ENCODE measurements around the gene SPRING1.

DNA sequence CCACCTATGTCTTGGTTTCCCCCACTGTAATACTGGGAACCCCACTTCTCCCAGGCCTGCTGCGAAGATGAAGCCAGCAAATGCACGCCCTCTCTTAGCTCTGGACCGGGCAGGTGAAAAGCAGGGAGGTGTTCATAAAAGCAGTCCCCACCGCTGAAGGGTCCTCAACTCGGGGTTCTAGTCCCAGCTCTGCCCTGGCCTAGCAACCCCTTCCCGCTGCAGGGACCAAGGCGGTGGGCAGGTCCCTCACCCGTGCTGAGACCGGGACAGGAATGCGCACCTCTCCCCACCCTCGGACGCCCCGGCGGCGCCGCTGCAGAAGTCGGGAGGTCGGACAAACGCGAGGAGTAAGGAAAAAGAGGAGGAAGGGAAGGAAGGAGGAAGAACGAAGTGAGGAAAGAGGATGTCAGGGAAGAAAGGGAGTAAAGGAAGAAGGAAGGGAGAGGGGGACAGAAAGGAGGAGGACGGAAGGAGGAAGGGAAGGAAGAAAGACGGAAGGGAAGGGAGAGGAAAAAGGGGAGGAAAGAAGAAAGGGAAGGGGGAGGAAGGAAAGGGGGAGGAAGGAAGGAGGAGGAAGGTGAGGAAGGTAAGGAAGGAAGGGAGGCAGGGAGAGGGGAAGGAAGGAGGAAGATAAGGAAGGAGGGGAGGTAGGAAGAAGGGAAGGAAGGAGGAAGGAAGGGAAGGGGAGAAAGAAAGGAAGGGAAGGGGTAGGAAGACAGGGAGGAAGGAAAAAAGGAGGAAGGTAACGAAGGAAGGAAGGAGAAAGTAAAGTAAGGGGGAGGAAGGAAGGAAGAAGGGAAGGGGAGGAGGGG lies 701 bp downstream of the SPRING1 start:
- TF ChIP-seq, protein P1, sequence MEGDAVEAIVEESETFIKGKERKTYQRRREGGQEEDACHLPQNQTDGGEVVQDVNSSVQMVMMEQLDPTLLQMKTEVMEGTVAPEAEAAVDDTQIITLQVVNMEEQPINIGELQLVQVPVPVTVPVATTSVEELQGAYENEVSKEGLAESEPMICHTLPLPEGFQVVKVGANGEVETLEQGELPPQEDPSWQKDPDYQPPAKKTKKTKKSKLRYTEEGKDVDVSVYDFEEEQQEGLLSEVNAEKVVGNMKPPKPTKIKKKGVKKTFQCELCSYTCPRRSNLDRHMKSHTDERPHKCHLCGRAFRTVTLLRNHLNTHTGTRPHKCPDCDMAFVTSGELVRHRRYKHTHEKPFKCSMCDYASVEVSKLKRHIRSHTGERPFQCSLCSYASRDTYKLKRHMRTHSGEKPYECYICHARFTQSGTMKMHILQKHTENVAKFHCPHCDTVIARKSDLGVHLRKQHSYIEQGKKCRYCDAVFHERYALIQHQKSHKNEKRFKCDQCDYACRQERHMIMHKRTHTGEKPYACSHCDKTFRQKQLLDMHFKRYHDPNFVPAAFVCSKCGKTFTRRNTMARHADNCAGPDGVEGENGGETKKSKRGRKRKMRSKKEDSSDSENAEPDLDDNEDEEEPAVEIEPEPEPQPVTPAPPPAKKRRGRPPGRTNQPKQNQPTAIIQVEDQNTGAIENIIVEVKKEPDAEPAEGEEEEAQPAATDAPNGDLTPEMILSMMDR (IDR thresholded peaks at IDR 0.05; ENCODE audit: borderline replicate concordance, extremely low read depth, low read length, poor library complexity, severe bottlenecking) = no peak
- no peak for TF ChIP-seq EZH2 (IDR thresholded peaks at IDR 0.05; ENCODE audit: borderline replicate concordance, low read depth, low read length, severe bottlenecking)
